Measurements from ENCODE around the gene PARD3.
"Not testable (repeated sequence)": the region's sequence is repeated elsewhere in the genome, so short reads cannot be mapped to it uniquely, and the experiment has no call there.

- not testable (repeated sequence) for TF ChIP-seq CTCF, POLR2A (IDR thresholded peaks at IDR 0.05)
Measured at GRCh38 chr10:34757181-34757580, 57.9 kb downstream of the PARD3 start.
